ENCODE measurements around the gene NUP43. TPM values are rescaled to one million over a fixed set of nuclear protein-coding genes. Genes with fewer than 3 reads are reported as not detected.

The NUP43 gene
- total and polyA plus RNA-seq, 2 of the 13 experiments (the other 11 are each of a cell fraction or from before 2014, with no cell fraction given): 38.9 to 85.1 TPM

- TF ChIP-seq, protein P1, sequence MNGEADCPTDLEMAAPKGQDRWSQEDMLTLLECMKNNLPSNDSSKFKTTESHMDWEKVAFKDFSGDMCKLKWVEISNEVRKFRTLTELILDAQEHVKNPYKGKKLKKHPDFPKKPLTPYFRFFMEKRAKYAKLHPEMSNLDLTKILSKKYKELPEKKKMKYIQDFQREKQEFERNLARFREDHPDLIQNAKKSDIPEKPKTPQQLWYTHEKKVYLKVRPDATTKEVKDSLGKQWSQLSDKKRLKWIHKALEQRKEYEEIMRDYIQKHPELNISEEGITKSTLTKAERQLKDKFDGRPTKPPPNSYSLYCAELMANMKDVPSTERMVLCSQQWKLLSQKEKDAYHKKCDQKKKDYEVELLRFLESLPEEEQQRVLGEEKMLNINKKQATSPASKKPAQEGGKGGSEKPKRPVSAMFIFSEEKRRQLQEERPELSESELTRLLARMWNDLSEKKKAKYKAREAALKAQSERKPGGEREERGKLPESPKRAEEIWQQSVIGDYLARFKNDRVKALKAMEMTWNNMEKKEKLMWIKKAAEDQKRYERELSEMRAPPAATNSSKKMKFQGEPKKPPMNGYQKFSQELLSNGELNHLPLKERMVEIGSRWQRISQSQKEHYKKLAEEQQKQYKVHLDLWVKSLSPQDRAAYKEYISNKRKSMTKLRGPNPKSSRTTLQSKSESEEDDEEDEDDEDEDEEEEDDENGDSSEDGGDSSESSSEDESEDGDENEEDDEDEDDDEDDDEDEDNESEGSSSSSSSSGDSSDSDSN (CRISPR knock-in tag; IDR thresholded peaks at IDR 0.05): no peak
- TF ChIP-seq, protein P2, sequence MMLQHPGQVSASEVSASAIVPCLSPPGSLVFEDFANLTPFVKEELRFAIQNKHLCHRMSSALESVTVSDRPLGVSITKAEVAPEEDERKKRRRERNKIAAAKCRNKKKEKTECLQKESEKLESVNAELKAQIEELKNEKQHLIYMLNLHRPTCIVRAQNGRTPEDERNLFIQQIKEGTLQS (CRISPR knock-in tag; IDR thresholded peaks at IDR 0.05): no peak
Observed at GRCh38 chr6:149733089-149733720, 13.1 kb downstream of the NUP43 start (continued).

DNA sequence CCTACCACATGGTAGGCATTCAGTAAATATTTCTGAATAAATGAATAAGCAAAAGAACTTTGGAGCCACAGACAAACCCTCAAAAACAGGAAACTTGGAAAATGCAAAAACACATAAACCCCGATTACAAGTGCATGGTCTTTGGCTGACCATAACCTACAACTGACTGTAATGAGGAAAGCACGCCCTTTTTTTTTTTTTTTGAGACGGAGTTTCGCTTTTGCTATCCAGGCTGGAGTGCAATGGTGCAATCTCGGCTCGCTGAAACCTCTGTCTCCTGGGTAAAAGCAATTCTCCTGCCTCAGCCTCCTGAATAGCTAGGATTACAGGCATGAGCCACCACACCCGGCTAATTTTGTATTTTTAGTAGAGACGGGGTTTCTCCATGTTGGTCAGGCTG, 16.5 kb downstream of the NUP43 start:
- POLR2A ChIA-PET: interaction anchor here (2.6 kb wide), 1 partner anchor 12 kb away, joined by 11 read pairs; the partner anchor contains the start of gene LATS1
- H3K4me3 ChIP-seq (replicated peaks in 1 of 3; ENCODE audit: insufficient read depth in 1 of 3, low read depth in 2 of 3, low read length in 3 of 3): no peak overlapping the region
- DNase-seq (ENCODE audit: low spot score) (no peak), FAIRE-seq (no peak), ATAC-seq (no peak)
- H3K4me2 ChIP-seq (ENCODE audit: low read depth, low read length): no peak overlapping the region
- in situ Hi-C loops (cut with HindIII; ENCODE audit: extremely low pct_ligation_motif_present, low pct_unique_long_range_greater_than_20kb): no loop called here
- H3K27me3 ChIP-seq (ENCODE audit: control insufficient read depth in 1 of 2, insufficient read depth in 2 of 2, low read length in 2 of 2): no peaks in the 10 kb centered on the region
- WGBS (ENCODE audit: low lambda C conversion rate): 98% methylated on average over 8 of the region's 8 CpGs
- H3K4me1 ChIP-seq (ENCODE audit: insufficient read depth, low read length): no peaks in the 10 kb centered on the region
- no peak overlapping the region for H3K9ac ChIP-seq (ENCODE audit: insufficient read depth, low read depth, low read length)
- H3K36me3 ChIP-seq (replicated peaks in 1 of 2; ENCODE audit: control insufficient read depth in 1 of 2, insufficient read depth in 2 of 2, low read length in 2 of 2): peaks cover 32 to 83% of the 10 kb centered on the region in 2 experiments
- intact Hi-C loops (cut with micrococcal nuclease; ENCODE audit: unreplicated experiment): no loop called here
- no TSS peak for BruUV-seq (replicated peaks)
- no peaks in the 10 kb centered on the region for H4K20me1 ChIP-seq (ENCODE audit: insufficient read depth, low read length)
- H2AFZ ChIP-seq (ENCODE audit: low read length): no peak overlapping the region
- no peaks in the 10 kb centered on the region for H3K79me2 ChIP-seq (ENCODE audit: insufficient read depth, low read length)
- no peak overlapping the region for H3K27ac ChIP-seq (ENCODE audit: extremely low read length, insufficient read depth, low read length)
- H3K9me3 ChIP-seq (ENCODE audit: low read length): no peaks in the 10 kb centered on the region
- CTCF ChIA-PET (ENCODE audit: low intra/inter-chr PET ratio, low total read pairs): no interaction called here
- TF ChIP-seq ZNF138 (CRISPR knock-in tag; IDR thresholded peaks at IDR 0.05; ENCODE audit: low read depth) (no peak), NPAS2 (CRISPR knock-in tag; IDR thresholded peaks at IDR 0.05; ENCODE audit: borderline replicate concordance) (no peak), ZNF598 (CRISPR knock-in tag; IDR thresholded peaks at IDR 0.05; ENCODE audit: borderline replicate concordance) (no peak), PPARG (CRISPR knock-in tag; conservative IDR thresholded peaks at IDR 0.05) (no peak), CBX2 (IDR thresholded peaks at IDR 0.05; ENCODE audit: low read depth, low read length) (no peak), CBX2 (CRISPR knock-in tag; IDR thresholded peaks at IDR 0.05; ENCODE audit: low read depth) (no peak), ZKSCAN1 (IDR thresholded peaks at IDR 0.05; ENCODE audit: low read length) (no peak), ZUFSP (CRISPR knock-in tag; IDR thresholded peaks at IDR 0.05; ENCODE audit: borderline replicate concordance) (no peak), SMAD9 (CRISPR knock-in tag; IDR thresholded peaks at IDR 0.05) (no peak), CREM (IDR thresholded peaks at IDR 0.05) (no peak), CREM (CRISPR knock-in tag; IDR thresholded peaks at IDR 0.05) (no peak)
- TF ChIP-seq, protein P3, sequence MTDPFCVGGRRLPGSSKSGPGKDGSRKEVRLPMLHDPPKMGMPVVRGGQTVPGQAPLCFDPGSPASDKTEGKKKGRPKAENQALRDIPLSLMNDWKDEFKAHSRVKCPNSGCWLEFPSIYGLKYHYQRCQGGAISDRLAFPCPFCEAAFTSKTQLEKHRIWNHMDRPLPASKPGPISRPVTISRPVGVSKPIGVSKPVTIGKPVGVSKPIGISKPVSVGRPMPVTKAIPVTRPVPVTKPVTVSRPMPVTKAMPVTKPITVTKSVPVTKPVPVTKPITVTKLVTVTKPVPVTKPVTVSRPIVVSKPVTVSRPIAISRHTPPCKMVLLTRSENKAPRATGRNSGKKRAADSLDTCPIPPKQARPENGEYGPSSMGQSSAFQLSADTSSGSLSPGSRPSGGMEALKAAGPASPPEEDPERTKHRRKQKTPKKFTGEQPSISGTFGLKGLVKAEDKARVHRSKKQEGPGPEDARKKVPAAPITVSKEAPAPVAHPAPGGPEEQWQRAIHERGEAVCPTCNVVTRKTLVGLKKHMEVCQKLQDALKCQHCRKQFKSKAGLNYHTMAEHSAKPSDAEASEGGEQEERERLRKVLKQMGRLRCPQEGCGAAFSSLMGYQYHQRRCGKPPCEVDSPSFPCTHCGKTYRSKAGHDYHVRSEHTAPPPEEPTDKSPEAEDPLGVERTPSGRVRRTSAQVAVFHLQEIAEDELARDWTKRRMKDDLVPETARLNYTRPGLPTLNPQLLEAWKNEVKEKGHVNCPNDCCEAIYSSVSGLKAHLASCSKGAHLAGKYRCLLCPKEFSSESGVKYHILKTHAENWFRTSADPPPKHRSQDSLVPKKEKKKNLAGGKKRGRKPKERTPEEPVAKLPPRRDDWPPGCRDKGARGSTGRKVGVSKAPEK (CRISPR knock-in tag; IDR thresholded peaks at IDR 0.05; ENCODE audit: borderline replicate concordance): no peak
- TF ChIP-seq, protein P4, sequence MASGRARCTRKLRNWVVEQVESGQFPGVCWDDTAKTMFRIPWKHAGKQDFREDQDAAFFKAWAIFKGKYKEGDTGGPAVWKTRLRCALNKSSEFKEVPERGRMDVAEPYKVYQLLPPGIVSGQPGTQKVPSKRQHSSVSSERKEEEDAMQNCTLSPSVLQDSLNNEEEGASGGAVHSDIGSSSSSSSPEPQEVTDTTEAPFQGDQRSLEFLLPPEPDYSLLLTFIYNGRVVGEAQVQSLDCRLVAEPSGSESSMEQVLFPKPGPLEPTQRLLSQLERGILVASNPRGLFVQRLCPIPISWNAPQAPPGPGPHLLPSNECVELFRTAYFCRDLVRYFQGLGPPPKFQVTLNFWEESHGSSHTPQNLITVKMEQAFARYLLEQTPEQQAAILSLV (CRISPR knock-in tag; IDR thresholded peaks at IDR 0.05; ENCODE audit: borderline replicate concordance): no peak

Data from HepG2 (cell line).